ENCODE results near the gene MAD1L1. TPM values are rescaled to one million over a fixed set of nuclear protein-coding genes. Genes with fewer than 3 reads are reported as not detected.

The MAD1L1 gene
- total and polyA plus RNA-seq, 5 donors from 2014 or later = 225 to 380 (median 300) TPM

DNA sequence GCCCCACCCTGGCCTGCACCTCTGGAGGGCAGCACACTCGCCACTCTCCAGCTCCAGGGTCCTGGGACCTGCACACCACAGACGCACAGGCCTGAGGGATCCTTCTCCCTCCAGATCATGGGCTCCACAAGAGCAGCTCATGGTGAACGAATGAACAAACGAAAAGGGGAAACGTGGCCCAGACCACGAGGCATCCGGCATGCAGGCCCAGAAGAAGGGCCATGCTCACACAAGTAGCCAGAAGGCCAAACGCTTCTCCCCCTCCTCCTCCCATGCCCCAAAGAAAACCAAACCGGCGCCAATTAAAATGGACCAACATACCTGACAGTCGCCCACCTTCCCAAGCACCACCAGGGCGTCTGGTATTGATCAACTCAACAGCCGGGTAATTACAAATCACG, 30.4 kb downstream of the MAD1L1 start:
- no peaks in the 10 kb centered on the region for H3K27me3 ChIP-seq (ENCODE audit: control insufficient read depth, insufficient read depth, low read length)
- Mint-ChIP-seq H3K27me3 (no peaks in the 10 kb centered on the region), H3K4me3 (no peak overlapping the region), H3K36me3 (peaks cover 22% of the 10 kb centered on the region), H3K4me1 (peaks cover 0 to under 1% (median 0%) of the 10 kb centered on the region in 4 donors), H3K27ac (no peak overlapping the region), H3K9me3 (no peaks in the 10 kb centered on the region)
- no peak overlapping the region for H3K27ac ChIP-seq (ENCODE audit: insufficient read depth, low read length, poor library complexity, severe bottlenecking)
- ATAC-seq (ENCODE audit: low read depth in 2 of 2) (no peak), DNase-seq (no peak)
- no peak overlapping the region for H3K4me3 ChIP-seq (ENCODE audit: low read depth, low read length)
- peaks cover 9% of the 10 kb centered on the region for H3K36me3 ChIP-seq (ENCODE audit: control insufficient read depth, insufficient read depth, low read length)
- H3K4me1 ChIP-seq (ENCODE audit: control insufficient read depth, insufficient read depth, low read length, poor library complexity, severe bottlenecking) = no peaks in the 10 kb centered on the region
- H3K9me3 ChIP-seq (ENCODE audit: control insufficient read depth in 2 of 2, low read length in 2 of 2) = no peaks in the 10 kb centered on the region

GRCh38 chr7:2201686-2202360, 30.9 kb downstream of the MAD1L1 start:
- H3K27me3 Mint-ChIP-seq = no peaks in the 10 kb centered on the region
- no peaks in the 10 kb centered on the region for H3K4me1 ChIP-seq (ENCODE audit: control insufficient read depth, insufficient read depth, low read length, poor library complexity, severe bottlenecking)

GRCh38 chr7:2201128-2201527, 31.6 kb downstream of the MAD1L1 start:
- Histone ChIP-seq H3K4me3 (ENCODE audit: low read depth, low read length) (no peak overlapping the region), H3K27ac (ENCODE audit: insufficient read depth, low read length, poor library complexity, severe bottlenecking) (no peak overlapping the region), H3K9me3 (ENCODE audit: control insufficient read depth in 2 of 2, low read length in 2 of 2) (no peaks in the 10 kb centered on the region), H3K27me3 (ENCODE audit: control insufficient read depth, insufficient read depth, low read length) (no peaks in the 10 kb centered on the region), H3K4me1 (ENCODE audit: control insufficient read depth, insufficient read depth, low read length, poor library complexity, severe bottlenecking) (no peaks in the 10 kb centered on the region), H3K36me3 (ENCODE audit: control insufficient read depth, insufficient read depth, low read length) (peaks cover 13% of the 10 kb centered on the region)
- Mint-ChIP-seq H3K27ac (peak overlapping the region in 1 of 3 donors; percentile 46), H3K4me3 (no peak overlapping the region), H3K36me3 (peaks cover 26% of the 10 kb centered on the region), H3K9me3 (no peaks in the 10 kb centered on the region), H3K27me3 (no peaks in the 10 kb centered on the region), H3K4me1 (peaks cover 0 to 4% (median 0%) of the 10 kb centered on the region in 4 donors)
- ATAC-seq (ENCODE audit: low read depth in 2 of 2) (no peak), DNase-seq (no peak)

More at GRCh38 chr7:2201686-2202360, 30.9 kb downstream of the MAD1L1 start:
- no peaks in the 10 kb centered on the region for H3K9me3 Mint-ChIP-seq
- H3K36me3 Mint-ChIP-seq = peaks cover 22% of the 10 kb centered on the region
- H3K4me3 Mint-ChIP-seq = no peak overlapping the region
- ATAC-seq (ENCODE audit: low read depth in 2 of 2) (no peak), DNase-seq (no peak)
- H3K27ac Mint-ChIP-seq = no peak overlapping the region
- Histone ChIP-seq H3K9me3 (ENCODE audit: control insufficient read depth in 2 of 2, low read length in 2 of 2) (no peaks in the 10 kb centered on the region), H3K4me3 (ENCODE audit: low read depth, low read length) (no peak overlapping the region), H3K27me3 (ENCODE audit: control insufficient read depth, insufficient read depth, low read length) (no peaks in the 10 kb centered on the region), H3K36me3 (ENCODE audit: control insufficient read depth, insufficient read depth, low read length) (peaks cover 9% of the 10 kb centered on the region), H3K27ac (ENCODE audit: insufficient read depth, low read length, poor library complexity, severe bottlenecking) (no peak overlapping the region)
- H3K4me1 Mint-ChIP-seq = peaks cover 0 to 4% (median 0%) of the 10 kb centered on the region in 4 donors

- Mint-ChIP-seq H3K27me3 (no peaks in the 10 kb centered on the region), H3K4me1 (peaks cover 0 to 4% (median 0%) of the 10 kb centered on the region in 4 donors), H3K9me3 (no peaks in the 10 kb centered on the region), H3K4me3 (no peak overlapping the region), H3K36me3 (peaks cover 29% of the 10 kb centered on the region), H3K27ac (peak overlapping the region in 1 of 3 donors; percentile 75)
- Histone ChIP-seq H3K27ac (ENCODE audit: insufficient read depth, low read length, poor library complexity, severe bottlenecking) (no peak overlapping the region), H3K9me3 (ENCODE audit: control insufficient read depth in 2 of 2, low read length in 2 of 2) (no peaks in the 10 kb centered on the region), H3K27me3 (ENCODE audit: control insufficient read depth, insufficient read depth, low read length) (no peaks in the 10 kb centered on the region), H3K36me3 (ENCODE audit: control insufficient read depth, insufficient read depth, low read length) (peaks cover 18% of the 10 kb centered on the region), H3K4me1 (ENCODE audit: control insufficient read depth, insufficient read depth, low read length, poor library complexity, severe bottlenecking) (no peaks in the 10 kb centered on the region), H3K4me3 (ENCODE audit: low read depth, low read length) (no peak overlapping the region)
- no peak for ATAC-seq (ENCODE audit: low read depth in 2 of 2)
- DNase-seq = no peak
Measured at GRCh38 chr7:2200584-2200980, 32.2 kb downstream of the MAD1L1 start.

GRCh38 chr7:2199956-2200583, 32.7 kb downstream of the MAD1L1 start:
- H3K27ac Mint-ChIP-seq = peak overlapping the region in 1 of 3 donors; percentile 75
- Histone ChIP-seq H3K36me3 (ENCODE audit: control insufficient read depth, insufficient read depth, low read length) (peaks cover 21% of the 10 kb centered on the region), H3K4me1 (ENCODE audit: control insufficient read depth, insufficient read depth, low read length, poor library complexity, severe bottlenecking) (no peaks in the 10 kb centered on the region), H3K27ac (ENCODE audit: insufficient read depth, low read length, poor library complexity, severe bottlenecking) (no peak overlapping the region), H3K27me3 (ENCODE audit: control insufficient read depth, insufficient read depth, low read length) (no peaks in the 10 kb centered on the region), H3K9me3 (ENCODE audit: control insufficient read depth in 2 of 2, low read length in 2 of 2) (peaks cover 0 to 2% of the 10 kb centered on the region in 2 experiments), H3K4me3 (ENCODE audit: low read depth, low read length) (no peak overlapping the region)
- no peaks in the 10 kb centered on the region for H3K9me3 Mint-ChIP-seq
- no peak for DNase-seq
- H3K4me1 Mint-ChIP-seq = peaks cover 0 to 4% (median 0%) of the 10 kb centered on the region in 4 donors
- ATAC-seq (ENCODE audit: low read depth in 2 of 2) = no peak
- H3K27me3 Mint-ChIP-seq = no peaks in the 10 kb centered on the region
- H3K36me3 Mint-ChIP-seq = peaks cover 31% of the 10 kb centered on the region
- H3K4me3 Mint-ChIP-seq = no peak overlapping the region

DNA sequence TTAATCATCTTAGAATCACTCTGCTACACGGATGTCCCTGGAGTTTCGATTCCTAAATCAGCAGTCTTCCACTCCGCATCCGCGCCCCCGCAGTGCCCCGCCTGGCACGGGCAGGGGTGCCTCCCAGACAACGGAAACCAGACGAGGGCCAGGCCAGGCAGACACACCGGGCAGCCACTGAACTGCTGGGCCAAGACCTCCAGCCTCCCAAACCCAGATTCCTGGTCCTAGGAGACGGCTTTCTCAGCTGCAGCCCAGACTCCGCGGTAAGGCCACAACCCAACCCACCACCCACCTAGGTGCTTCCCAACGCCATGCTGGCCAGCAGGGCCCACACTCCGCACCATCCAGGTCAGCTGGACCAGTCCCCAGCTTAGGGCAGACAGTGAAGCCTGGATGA, 33.2 kb downstream of the MAD1L1 start:
- ATAC-seq (ENCODE audit: low read depth in 2 of 2) = no peak
- H3K36me3 Mint-ChIP-seq = peaks cover 32% of the 10 kb centered on the region
- no peaks in the 10 kb centered on the region for H3K4me1 ChIP-seq (ENCODE audit: control insufficient read depth, insufficient read depth, low read length, poor library complexity, severe bottlenecking)
- no peak overlapping the region for H3K4me3 ChIP-seq (ENCODE audit: low read depth, low read length)
- H3K27ac ChIP-seq (ENCODE audit: insufficient read depth, low read length, poor library complexity, severe bottlenecking) = no peak overlapping the region
- H3K4me3 Mint-ChIP-seq = no peak overlapping the region
- peaks cover 21% of the 10 kb centered on the region for H3K36me3 ChIP-seq (ENCODE audit: control insufficient read depth, insufficient read depth, low read length)
- H3K4me1 Mint-ChIP-seq = peaks cover 0 to 4% (median 0%) of the 10 kb centered on the region in 4 donors
- no peak overlapping the region for H3K27ac Mint-ChIP-seq
- H3K9me3 Mint-ChIP-seq = no peaks in the 10 kb centered on the region
- H3K9me3 ChIP-seq (ENCODE audit: control insufficient read depth in 2 of 2, low read length in 2 of 2) = peaks cover 0 to 2% of the 10 kb centered on the region in 2 experiments
- H3K27me3 ChIP-seq (ENCODE audit: control insufficient read depth, insufficient read depth, low read length) = no peaks in the 10 kb centered on the region
- H3K27me3 Mint-ChIP-seq = no peaks in the 10 kb centered on the region
- DNase-seq = no peak

GRCh38 chr7:2198760-2199159, 34.0 kb downstream of the MAD1L1 start:
- H3K27me3 Mint-ChIP-seq = no peaks in the 10 kb centered on the region
- Histone ChIP-seq H3K27ac (ENCODE audit: insufficient read depth, low read length, poor library complexity, severe bottlenecking) (no peak overlapping the region), H3K27me3 (ENCODE audit: control insufficient read depth, insufficient read depth, low read length) (no peaks in the 10 kb centered on the region), H3K36me3 (ENCODE audit: control insufficient read depth, insufficient read depth, low read length) (peaks cover 21% of the 10 kb centered on the region), H3K4me3 (ENCODE audit: low read depth, low read length) (no peak overlapping the region), H3K9me3 (ENCODE audit: control insufficient read depth in 2 of 2, low read length in 2 of 2) (peaks cover 0 to 2% of the 10 kb centered on the region in 2 experiments), H3K4me1 (ENCODE audit: control insufficient read depth, insufficient read depth, low read length, poor library complexity, severe bottlenecking) (no peaks in the 10 kb centered on the region)
- no peak overlapping the region for H3K4me3 Mint-ChIP-seq
- ATAC-seq (ENCODE audit: low read depth in 2 of 2) = no peak
- peaks cover 32% of the 10 kb centered on the region for H3K36me3 Mint-ChIP-seq
- no peaks in the 10 kb centered on the region for H3K9me3 Mint-ChIP-seq
- DNase-seq = no peak
- no peak overlapping the region for H3K27ac Mint-ChIP-seq
- H3K4me1 Mint-ChIP-seq = peaks cover 0 to 4% (median 0%) of the 10 kb centered on the region in 4 donors
